GM12875 (cell line): Measurements from ENCODE around the gene MTREX.

Source experiments
- H3K4me3 ChIP-seq: one replicate; pipeline ENCODE4 v1.5.1; 2011; ENCODE audit warnings: low read depth, low read length, control low read depth
- CTCF ChIP-seq: IDR thresholded peaks from 2 replicates; pipeline ENCODE4 v1.5.1; 2011; ENCODE audit warnings: low read depth, mild to moderate bottlenecking, control low read depth, inconsistent platforms, low read length, moderate library complexity, borderline replicate concordance; ENCODE audit not compliant: insufficient read depth

Gene MTREX

GRCh38 chr5:55294935-55295334, 12.9 kb upstream of the MTREX start:
- no peak for TF ChIP-seq CTCF
- no peak overlapping the region for H3K4me3 ChIP-seq

- H3K4me3 ChIP-seq = no peak overlapping the region
- TF ChIP-seq CTCF = no peak
Observed at GRCh38 chr5:55300890-55301289, 6.9 kb upstream of the MTREX start.

- TF ChIP-seq CTCF = no peak
- H3K4me3 ChIP-seq = no peak overlapping the region
Observed at GRCh38 chr5:55303238-55303690, 4.5 kb upstream of the MTREX start.

GRCh38 chr5:55304584-55304983, 3.2 kb upstream of the MTREX start:
- TF ChIP-seq CTCF = no peak
- no peak overlapping the region for H3K4me3 ChIP-seq

- no peak overlapping the region for H3K4me3 ChIP-seq
- TF ChIP-seq CTCF = no peak
Observed at GRCh38 chr5:55305345-55305744, 2.4 kb upstream of the MTREX start.

- TF ChIP-seq CTCF = no peak
- H3K4me3 ChIP-seq = peak overlapping the region; percentile 79
Observed at GRCh38 chr5:55306641-55307382, 977 bp upstream of the MTREX start.

GRCh38 chr5:55308254-55308836, 556 bp downstream of the MTREX start:
- peak overlapping the region; percentile 79 for H3K4me3 ChIP-seq
- TF ChIP-seq CTCF = no peak
